Rectal smooth muscle tissue (tissue), 1 donor: ENCODE results near the gene FBF1.
"Not testable (repeated sequence)": the region's sequence is repeated elsewhere in the genome, so short reads cannot be mapped to it uniquely, and the experiment has no call there.

Experiments used
- H3K27ac ChIP-seq: one replicate; pipeline ENCODE4 v1.7.0; 2013; ENCODE audit warnings: low read depth, low read length, inconsistent platforms
- H3K27me3 ChIP-seq: one replicate; pipeline ENCODE4 v1.7.0; 2013; ENCODE audit warnings: low read length; ENCODE audit not compliant: control insufficient read depth, insufficient read depth
- H3K36me3 ChIP-seq: one replicate; pipeline ENCODE4 v1.7.0; 2013; ENCODE audit warnings: low read length; ENCODE audit not compliant: control insufficient read depth, insufficient read depth
- H3K4me1 ChIP-seq: one replicate; pipeline ENCODE4 v1.7.0; 2013; ENCODE audit warnings: low read length; ENCODE audit not compliant: control insufficient read depth, insufficient read depth
- H3K4me3 ChIP-seq: one replicate; pipeline ENCODE4 v1.7.0; 2013; ENCODE audit warnings: low read length
- H3K9ac ChIP-seq: one replicate; pipeline ENCODE4 v1.7.0; 2013; ENCODE audit warnings: low read length

FBF1 gene

GRCh38 chr17:75975757-75976174 lies 34.9 kb upstream of the FBF1 start:
- peaks cover 6% of the 10 kb centered on the region for H3K4me1 ChIP-seq
- H3K27me3 ChIP-seq = no peaks in the 10 kb centered on the region
- no peaks in the 10 kb centered on the region for H3K36me3 ChIP-seq
- H3K4me3 ChIP-seq = no peak overlapping the region
- H3K27ac ChIP-seq = no peak overlapping the region
- no peak overlapping the region for H3K9ac ChIP-seq

DNA sequence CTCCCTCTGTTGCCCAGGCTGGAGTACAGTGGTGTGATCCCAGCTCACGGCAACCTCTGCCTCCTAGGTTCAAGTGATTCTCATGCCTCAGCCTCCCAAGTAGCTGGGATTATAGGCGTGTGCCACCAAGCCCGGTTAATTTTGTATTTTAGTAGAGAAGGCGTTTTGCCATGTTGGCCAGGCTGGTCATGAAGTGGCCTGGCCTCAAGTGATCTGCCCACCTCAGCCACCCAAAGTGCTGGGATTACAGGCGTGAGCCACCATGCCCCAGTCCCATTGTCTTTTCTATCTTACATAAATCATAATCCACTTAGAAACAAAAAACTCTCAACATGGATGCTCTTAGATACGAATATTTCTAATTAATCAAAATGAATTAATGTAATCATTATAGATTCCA lies 34.3 kb upstream of the FBF1 start:
- not testable (repeated sequence) for H3K27me3 ChIP-seq, H3K4me1 ChIP-seq, H3K9ac ChIP-seq, H3K36me3 ChIP-seq, H3K4me3 ChIP-seq, H3K27ac ChIP-seq

GRCh38 chr17:75970626-75971025 lies 29.8 kb upstream of the FBF1 start:
- no peaks in the 10 kb centered on the region for H3K36me3 ChIP-seq
- H3K27me3 ChIP-seq = no peaks in the 10 kb centered on the region
- H3K27ac ChIP-seq = no peak overlapping the region

GRCh38 chr17:75970011-75970523 lies 29.2 kb upstream of the FBF1 start:
- no peak overlapping the region for H3K27ac ChIP-seq
- H3K9ac ChIP-seq = no peak overlapping the region
- H3K36me3 ChIP-seq = no peaks in the 10 kb centered on the region
- no peak overlapping the region for H3K4me3 ChIP-seq
- no peaks in the 10 kb centered on the region for H3K4me1 ChIP-seq
- H3K27me3 ChIP-seq = no peaks in the 10 kb centered on the region

More at GRCh38 chr17:75970626-75971025, 29.8 kb upstream of the FBF1 start:
- Histone ChIP-seq H3K4me3 (no peak overlapping the region), H3K4me1 (no peaks in the 10 kb centered on the region), H3K9ac (no peak overlapping the region)

- H3K36me3 ChIP-seq, H3K4me3 ChIP-seq, H3K4me1 ChIP-seq, H3K27ac ChIP-seq, H3K27me3 ChIP-seq, H3K9ac ChIP-seq: not testable (repeated sequence)
These were observed 28.2 kb upstream of the FBF1 start for GRCh38 chr17:75969044-75969443.

- H3K4me1 ChIP-seq = no peaks in the 10 kb centered on the region
- H3K36me3 ChIP-seq = no peaks in the 10 kb centered on the region
- H3K4me3 ChIP-seq = no peak overlapping the region
- no peak overlapping the region for H3K27ac ChIP-seq
- H3K27me3 ChIP-seq = no peaks in the 10 kb centered on the region
- no peak overlapping the region for H3K9ac ChIP-seq
These were observed 24.6 kb upstream of the FBF1 start for GRCh38 chr17:75965468-75965867.

DNA sequence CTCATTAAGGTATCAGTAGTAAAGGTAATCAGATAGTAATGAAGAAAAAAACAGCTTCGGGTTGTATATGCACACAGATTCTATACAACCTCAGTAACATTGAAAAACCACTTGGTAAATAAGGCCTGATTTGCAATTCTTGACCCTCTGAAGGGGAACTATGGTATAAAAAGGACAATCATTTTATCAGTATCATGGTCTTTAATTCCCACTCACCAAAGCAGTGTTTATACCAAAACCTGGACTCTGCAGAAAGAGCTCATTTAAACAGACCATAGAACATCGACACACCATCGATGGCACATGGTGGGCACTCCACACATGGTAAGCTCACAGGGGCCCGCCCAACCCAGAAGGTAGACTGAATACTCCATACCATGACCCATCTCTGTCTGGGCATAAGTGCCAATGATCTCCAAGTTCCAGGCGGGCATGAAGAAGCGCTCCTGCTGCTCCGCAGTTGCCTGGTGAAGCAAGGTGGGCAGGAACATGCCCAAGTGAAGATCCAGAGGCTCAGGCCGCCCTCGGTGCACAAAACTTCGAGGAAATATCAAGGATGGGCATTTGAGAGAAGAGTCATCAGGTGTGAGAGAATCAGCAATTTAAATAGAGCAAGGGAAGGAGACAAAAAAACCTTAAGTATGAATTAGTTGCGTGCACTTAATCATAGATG lies 19.1 kb upstream of the FBF1 start:
- H3K27ac ChIP-seq = no peak overlapping the region
- H3K4me3 ChIP-seq = no peak overlapping the region
- H3K27me3 ChIP-seq = no peaks in the 10 kb centered on the region
- H3K36me3 ChIP-seq = peaks cover 9% of the 10 kb centered on the region
- H3K9ac ChIP-seq = no peak overlapping the region
- H3K4me1 ChIP-seq = no peaks in the 10 kb centered on the region

DNA sequence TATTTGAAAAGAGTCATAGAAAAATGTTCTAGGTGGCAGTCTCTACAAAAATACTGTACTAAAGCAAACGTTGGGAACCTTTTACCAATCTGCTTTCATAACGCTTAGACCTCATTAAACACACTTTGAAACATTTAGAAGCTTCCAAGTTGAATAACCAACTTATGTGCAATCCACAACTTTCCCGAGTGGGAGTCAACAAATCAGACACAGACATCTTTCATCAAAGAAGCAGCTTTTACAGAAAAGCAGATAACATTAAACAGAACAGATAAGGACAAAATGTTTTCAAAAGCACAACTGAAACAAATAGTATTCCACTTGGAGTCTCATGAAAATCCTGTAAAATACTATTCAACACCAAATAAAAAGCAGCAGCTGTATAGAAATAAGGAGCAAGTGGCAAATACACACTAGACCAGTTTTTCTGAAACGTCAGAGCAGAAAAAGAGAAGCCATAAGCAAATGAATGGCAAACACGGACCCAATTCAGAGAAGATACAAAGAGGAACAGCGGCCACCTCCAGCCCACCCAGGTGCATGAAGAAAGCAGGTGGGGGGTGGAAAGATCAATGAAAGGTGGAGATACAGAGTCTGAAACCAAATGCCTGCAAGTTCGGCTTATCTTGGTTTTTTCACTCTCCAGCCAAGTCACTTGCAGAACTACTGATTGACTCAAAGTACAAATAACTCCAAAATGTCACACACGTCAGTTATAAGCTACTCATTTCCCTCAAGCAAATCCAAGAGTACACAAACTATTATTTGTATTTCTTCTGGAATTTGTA lies 18.4 kb upstream of the FBF1 start:
- Histone ChIP-seq H3K4me3 (no peak overlapping the region), H3K27me3 (no peaks in the 10 kb centered on the region), H3K27ac (no peak overlapping the region), H3K9ac (no peak overlapping the region), H3K4me1 (no peaks in the 10 kb centered on the region), H3K36me3 (peaks cover 9% of the 10 kb centered on the region)

- H3K36me3 ChIP-seq = peaks cover 49% of the 10 kb centered on the region
- no peak overlapping the region for H3K27ac ChIP-seq
- H3K4me3 ChIP-seq = no peak overlapping the region
- no peaks in the 10 kb centered on the region for H3K27me3 ChIP-seq
- H3K9ac ChIP-seq = no peak overlapping the region
- H3K4me1 ChIP-seq = no peaks in the 10 kb centered on the region
These were observed 10.2 kb upstream of the FBF1 start for GRCh38 chr17:75950855-75951554.

- H3K4me3 ChIP-seq = no peak overlapping the region
- H3K4me1 ChIP-seq = no peaks in the 10 kb centered on the region
These were observed 9.6 kb upstream of the FBF1 start for GRCh38 chr17:75950421-75950820.

DNA sequence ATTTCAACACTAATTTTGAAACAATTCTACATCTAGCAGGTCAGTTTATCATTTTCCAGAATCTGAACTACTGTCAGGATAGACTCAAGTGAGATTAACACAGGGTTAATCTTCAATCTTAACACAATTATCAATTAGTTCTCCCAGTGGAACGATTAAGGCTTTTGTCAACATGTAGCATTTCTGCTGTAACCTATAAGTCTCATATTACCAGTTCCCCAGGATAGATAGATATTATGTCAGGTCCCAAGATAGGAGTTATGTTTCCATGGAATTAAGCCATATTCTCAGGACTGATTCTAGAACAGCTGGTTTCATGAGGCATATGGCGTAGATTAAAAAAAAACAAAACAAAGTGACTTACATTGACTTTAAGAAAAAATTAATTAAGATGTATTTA lies 4.4 kb upstream of the FBF1 start:
- no peak overlapping the region for H3K27ac ChIP-seq

More at GRCh38 chr17:75950421-75950820, 9.6 kb upstream of the FBF1 start:
- no peak overlapping the region for H3K27ac ChIP-seq
- no peaks in the 10 kb centered on the region for H3K27me3 ChIP-seq
- peaks cover 47% of the 10 kb centered on the region for H3K36me3 ChIP-seq
- no peak overlapping the region for H3K9ac ChIP-seq

GRCh38 chr17:75943491-75943890 lies 2.6 kb upstream of the FBF1 start:
- no peak overlapping the region for H3K4me3 ChIP-seq
- peaks cover 3% of the 10 kb centered on the region for H3K4me1 ChIP-seq
- peaks cover 11% of the 10 kb centered on the region for H3K36me3 ChIP-seq
- no peaks in the 10 kb centered on the region for H3K27me3 ChIP-seq
- H3K9ac ChIP-seq = no peak overlapping the region
- no peak overlapping the region for H3K27ac ChIP-seq

More for the DNA sequence above, 4.4 kb upstream of the FBF1 start:
- Histone ChIP-seq H3K4me3 (no peak overlapping the region), H3K36me3 (peaks cover 24% of the 10 kb centered on the region), H3K27me3 (no peaks in the 10 kb centered on the region), H3K9ac (no peak overlapping the region), H3K4me1 (peaks cover 2% of the 10 kb centered on the region)
